Measurements from ENCODE around the gene RAB4B. TPM values are rescaled to one million over a fixed set of nuclear protein-coding genes. Genes with fewer than 3 reads are reported as not detected.
A peak's percentile ranks its signal among the peaks of the same experiment; 100 is the strongest.

RAB4B gene
- total RNA-seq, 1 experiment from 2014 or later, result 10.1 TPM

DNA sequence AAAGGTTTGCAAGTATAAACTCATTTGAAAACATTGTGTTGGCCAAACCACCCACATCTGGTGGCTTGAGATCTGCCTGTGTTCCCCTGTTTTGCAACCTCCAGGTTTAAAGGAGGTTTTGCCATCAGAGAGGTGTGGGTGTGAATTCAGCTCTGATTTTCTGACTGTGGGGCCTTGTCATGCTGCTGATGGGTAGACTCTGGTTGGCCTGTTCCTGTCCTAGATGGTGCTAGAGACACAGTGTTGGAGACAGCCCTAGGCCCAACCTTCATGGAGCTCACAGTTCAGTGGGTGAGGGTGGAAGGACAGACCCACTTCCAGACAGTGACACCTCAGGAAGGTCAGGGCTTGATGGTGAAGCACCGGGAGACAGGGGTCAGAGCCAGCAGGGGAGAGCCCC is 7.5 kb downstream of the RAB4B start:
- CTCF ChIA-PET, result interaction anchor here (0.6 kb wide), 1 partner anchor 33 kb away, joined by 3 read pairs; no protein-coding TSS in a partner anchor
- Mint-ChIP-seq H3K36me3 (ENCODE audit: insufficient read depth, unreplicated experiment) (peaks cover 7% of the 10 kb centered on the region), H3K27ac (ENCODE audit: low read depth, unreplicated experiment) (no peak overlapping the region), H3K9me3 (ENCODE audit: unreplicated experiment) (no peaks in the 10 kb centered on the region), H3K4me1 (ENCODE audit: insufficient read depth, unreplicated experiment) (peaks cover 6% of the 10 kb centered on the region), H3K27me3 (ENCODE audit: insufficient read depth, unreplicated experiment) (no peaks in the 10 kb centered on the region), H3K4me3 (ENCODE audit: unreplicated experiment) (no peak overlapping the region)
- POLR2A ChIA-PET, result interaction anchor here (0.6 kb wide), 1 partner anchor 204 kb away, joined by 5 read pairs; no protein-coding TSS in a partner anchor
- intact Hi-C loops (cut with micrococcal nuclease), result no loop called here
- TF ChIP-seq, protein P1, sequence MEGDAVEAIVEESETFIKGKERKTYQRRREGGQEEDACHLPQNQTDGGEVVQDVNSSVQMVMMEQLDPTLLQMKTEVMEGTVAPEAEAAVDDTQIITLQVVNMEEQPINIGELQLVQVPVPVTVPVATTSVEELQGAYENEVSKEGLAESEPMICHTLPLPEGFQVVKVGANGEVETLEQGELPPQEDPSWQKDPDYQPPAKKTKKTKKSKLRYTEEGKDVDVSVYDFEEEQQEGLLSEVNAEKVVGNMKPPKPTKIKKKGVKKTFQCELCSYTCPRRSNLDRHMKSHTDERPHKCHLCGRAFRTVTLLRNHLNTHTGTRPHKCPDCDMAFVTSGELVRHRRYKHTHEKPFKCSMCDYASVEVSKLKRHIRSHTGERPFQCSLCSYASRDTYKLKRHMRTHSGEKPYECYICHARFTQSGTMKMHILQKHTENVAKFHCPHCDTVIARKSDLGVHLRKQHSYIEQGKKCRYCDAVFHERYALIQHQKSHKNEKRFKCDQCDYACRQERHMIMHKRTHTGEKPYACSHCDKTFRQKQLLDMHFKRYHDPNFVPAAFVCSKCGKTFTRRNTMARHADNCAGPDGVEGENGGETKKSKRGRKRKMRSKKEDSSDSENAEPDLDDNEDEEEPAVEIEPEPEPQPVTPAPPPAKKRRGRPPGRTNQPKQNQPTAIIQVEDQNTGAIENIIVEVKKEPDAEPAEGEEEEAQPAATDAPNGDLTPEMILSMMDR (IDR thresholded peaks at IDR 0.05; ENCODE audit: unreplicated experiment), result no peak
- no TSS peak for BruUV-seq (replicated peaks)
- DNase-seq (ENCODE audit: unreplicated experiment), result no peak

DNA sequence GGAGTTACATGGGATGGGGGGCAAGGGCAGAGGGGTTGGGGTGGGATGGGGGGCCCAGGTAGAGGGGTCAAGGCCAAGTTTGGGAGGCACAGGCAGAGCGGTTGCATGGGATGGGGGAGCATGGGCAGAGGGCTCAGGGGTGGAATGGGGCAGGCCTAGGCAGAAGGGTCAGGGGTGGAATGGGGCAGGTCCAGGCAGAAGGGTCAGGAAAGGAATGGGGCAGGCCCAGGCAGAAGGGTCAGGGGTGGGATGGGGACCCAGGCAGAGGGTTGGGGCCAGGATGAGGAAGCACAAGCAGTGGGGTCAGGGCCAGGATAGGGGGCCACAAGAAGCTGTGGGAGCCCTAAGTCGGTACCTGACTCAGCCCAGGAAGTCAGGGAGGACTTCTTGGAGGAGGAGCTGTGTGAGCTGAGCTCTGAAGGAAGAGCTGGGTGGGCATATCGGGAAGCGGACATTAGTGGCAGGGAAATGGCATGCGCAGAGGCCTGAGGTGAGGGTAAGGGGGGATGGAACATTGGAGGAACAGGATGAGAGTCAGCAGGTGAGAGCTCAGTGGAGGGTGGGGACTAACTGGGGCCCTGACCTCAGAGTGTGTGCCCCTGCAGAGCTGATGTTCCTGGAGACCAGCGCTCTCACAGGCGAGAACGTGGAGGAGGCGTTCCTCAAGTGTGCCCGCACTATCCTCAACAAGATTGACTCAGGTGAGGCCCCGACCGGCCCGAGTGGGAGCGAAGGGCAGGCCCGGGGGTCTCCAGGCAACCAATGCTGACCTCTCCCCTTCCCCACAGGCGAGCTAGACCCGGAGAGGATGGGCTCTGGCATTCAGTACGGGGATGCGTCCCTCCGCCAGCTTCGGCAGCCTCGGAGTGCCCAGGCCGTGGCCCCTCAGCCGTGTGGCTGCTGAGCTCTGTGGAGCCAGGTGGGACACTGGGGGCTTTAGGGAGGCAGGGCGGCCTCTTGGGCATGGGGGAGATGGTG is 8.3 kb downstream of the RAB4B start:
- no TSS peak for BruUV-seq (replicated peaks)
- TF ChIP-seq, protein P1 (IDR thresholded peaks at IDR 0.05; ENCODE audit: unreplicated experiment), result no peak
- POLR2A ChIA-PET, result interaction anchor here (1.5 kb wide), 2 partner anchors 8 to 12 kb away, joined by 5 to 7 read pairs; partner anchors contain the start of genes EGLN2 and RAB4B

DNA sequence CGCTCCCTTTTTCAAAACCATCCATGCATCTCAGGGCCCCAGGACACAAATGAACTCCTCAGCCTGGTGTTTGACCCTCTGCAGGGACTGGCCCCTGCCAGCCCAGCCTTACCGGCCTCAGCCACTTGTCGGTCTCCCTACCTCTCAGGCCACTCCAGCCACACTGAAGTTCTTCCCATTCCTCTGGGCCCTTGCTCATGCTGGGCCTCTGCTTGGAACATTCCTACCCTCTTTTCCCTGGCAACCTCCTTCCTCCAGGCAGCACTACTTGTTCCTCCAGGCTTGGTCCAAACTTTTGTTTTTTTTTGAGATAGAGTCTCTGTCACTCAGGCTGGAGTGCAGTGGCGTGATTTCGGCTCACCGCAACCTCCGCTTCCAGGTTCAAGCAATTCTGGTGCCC is 13.3 kb downstream of the RAB4B start:
- Mint-ChIP-seq H3K27ac (ENCODE audit: low read depth, unreplicated experiment) (no peak overlapping the region), H3K36me3 (ENCODE audit: insufficient read depth, unreplicated experiment) (peaks cover 12% of the 10 kb centered on the region), H3K4me3 (ENCODE audit: unreplicated experiment) (no peak overlapping the region), H3K27me3 (ENCODE audit: insufficient read depth, unreplicated experiment) (no peaks in the 10 kb centered on the region), H3K9me3 (ENCODE audit: unreplicated experiment) (no peaks in the 10 kb centered on the region), H3K4me1 (ENCODE audit: insufficient read depth, unreplicated experiment) (peaks cover 14% of the 10 kb centered on the region)
- CTCF ChIA-PET, result interaction anchor here (0.7 kb wide), 1 partner anchor 1301 kb away, joined by 3 read pairs; no protein-coding TSS in a partner anchor
- no TSS peak for BruUV-seq (replicated peaks)
- no peak for DNase-seq (ENCODE audit: unreplicated experiment)
- TF ChIP-seq, protein P1 (IDR thresholded peaks at IDR 0.05; ENCODE audit: unreplicated experiment), result no peak
- intact Hi-C loops (cut with micrococcal nuclease), result no loop called here
- POLR2A ChIA-PET, result interaction anchor here (2.8 kb wide), 1 partner anchor 14 kb away, joined by 15 read pairs; the partner anchor contains the start of gene RAB4B

More for the DNA sequence above, 8.3 kb downstream of the RAB4B start:
- peaks cover 2% of the 10 kb centered on the region for H3K4me1 Mint-ChIP-seq (ENCODE audit: insufficient read depth, unreplicated experiment)
- H3K9me3 Mint-ChIP-seq (ENCODE audit: unreplicated experiment), result no peaks in the 10 kb centered on the region
- H3K36me3 Mint-ChIP-seq (ENCODE audit: insufficient read depth, unreplicated experiment), result peaks cover 11% of the 10 kb centered on the region
- H3K27ac Mint-ChIP-seq (ENCODE audit: low read depth, unreplicated experiment), result no peak overlapping the region
- no peaks in the 10 kb centered on the region for H3K27me3 Mint-ChIP-seq (ENCODE audit: insufficient read depth, unreplicated experiment)
- intact Hi-C loops (cut with micrococcal nuclease), result no loop called here
- CTCF ChIA-PET, result interaction anchor here (1.1 kb wide), 1 partner anchor 9 kb away, joined by 4 read pairs; no protein-coding TSS in a partner anchor
- H3K4me3 Mint-ChIP-seq (ENCODE audit: unreplicated experiment), result no peak overlapping the region
- no peak for DNase-seq (ENCODE audit: unreplicated experiment)

GRCh38 chr19:40791996-40792395 is 13.9 kb downstream of the RAB4B start:
- Mint-ChIP-seq H3K9me3 (ENCODE audit: unreplicated experiment) (no peaks in the 10 kb centered on the region), H3K27me3 (ENCODE audit: insufficient read depth, unreplicated experiment) (no peaks in the 10 kb centered on the region), H3K4me1 (ENCODE audit: insufficient read depth, unreplicated experiment) (peaks cover 14% of the 10 kb centered on the region), H3K36me3 (ENCODE audit: insufficient read depth, unreplicated experiment) (peaks cover 12% of the 10 kb centered on the region), H3K4me3 (ENCODE audit: unreplicated experiment) (no peak overlapping the region), H3K27ac (ENCODE audit: low read depth, unreplicated experiment) (peak overlapping the region; percentile 54)
- intact Hi-C loops (cut with micrococcal nuclease), result no loop called here
- ChIA-PET CTCF (interaction anchor here (0.7 to 1.0 kb wide), 2 partner anchors 129 to 1300 kb away, joined by 3 to 5 read pairs; no protein-coding TSS in a partner anchor), POLR2A (interaction anchor here (0.6 to 2.8 kb wide), 3 partner anchors 14 to 188 kb away, joined by 3 to 15 read pairs (median 4); partner anchors contain the start of genes ACTMAP and RAB4B)
- TF ChIP-seq, protein P1 (IDR thresholded peaks at IDR 0.05; ENCODE audit: unreplicated experiment), result no peak
- no TSS peak for BruUV-seq (replicated peaks)
- no peak for DNase-seq (ENCODE audit: unreplicated experiment)

Measured in MCF 10A (cell line).